Neural progenitor cell (in vitro differentiated cells): ENCODE data around the gene TEKT1. TPM values are rescaled to one million over a fixed set of nuclear protein-coding genes. Genes with fewer than 3 reads are reported as not detected.

Experiments used
- DNase-seq: peaks from one replicate; pipeline ENCODE4 v3.0.0-alpha.2; 2016; ENCODE audit warnings: low spot score
- H2AFZ ChIP-seq: fragments of 200-600 bp; sonication (generic); replicated peaks from 2 replicates; pipeline ENCODE4 v1.6.1; 2016; ENCODE audit warnings: antibody characterized with exemption
- H3F3A ChIP-seq: fragments of 200-600 bp; sonication (generic); 2 replicates; pipeline ENCODE4 v1.6.1; 2016; ENCODE audit warnings: antibody characterized with exemption, low read depth
- H3K27ac ChIP-seq: fragments of 200-600 bp; sonication (generic); 2 replicates; pipeline ENCODE4 v1.5.1; 2016; ENCODE audit warnings: mild to moderate bottlenecking
- H3K27me3 ChIP-seq: fragments of 200-600 bp; sonication (generic); 2 replicates; pipeline ENCODE4 v1.6.1; 2016; ENCODE audit warnings: mild to moderate bottlenecking, moderate library complexity
- H3K36me3 ChIP-seq: fragments of 200-600 bp; sonication (generic); 2 replicates; pipeline ENCODE4 v1.5.1; 2016
- H3K4me1 ChIP-seq: fragments of 200-600 bp; sonication (generic); 2 replicates; pipeline ENCODE4 v1.6.1; 2016; ENCODE audit warnings: mixed run types
- H3K4me2 ChIP-seq: fragments of 200-600 bp; sonication (generic); 2 replicates; pipeline ENCODE4 v1.6.1; 2016
- H3K4me3 ChIP-seq: fragments of 200-600 bp; sonication (generic); 2 replicates; pipeline ENCODE4 v1.5.1; 2016
- H3K79me2 ChIP-seq: fragments of 200-600 bp; sonication (generic); 2 replicates; pipeline ENCODE4 v1.6.1; 2016; ENCODE audit warnings: low read depth
- H3K9ac ChIP-seq: fragments of 200-600 bp; sonication (generic); 2 replicates; pipeline ENCODE4 v1.6.1; 2016
- H3K9me3 ChIP-seq: fragments of 200-600 bp; sonication (generic); 2 replicates; pipeline ENCODE4 v1.5.1; 2016; ENCODE audit warnings: low read depth
- H4K20me1 ChIP-seq: fragments of 200-600 bp; sonication (generic); 2 replicates; pipeline ENCODE4 v1.6.1; 2016; ENCODE audit warnings: low read depth
- H3K27ac Mint-ChIP-seq: 3 replicates; pipeline ENCODE4 v1.8.0; 2021; ENCODE audit warnings: mixed read lengths
- H3K27me3 Mint-ChIP-seq: 2 replicates; pipeline ENCODE4 v1.8.0; 2022; ENCODE audit warnings: low read depth, mild to moderate bottlenecking, inconsistent platforms, moderate library complexity, mixed read lengths; ENCODE audit not compliant: insufficient read depth
- H3K36me3 Mint-ChIP-seq: 3 replicates; pipeline ENCODE4 v1.8.0; 2021; ENCODE audit warnings: mixed read lengths
- H3K4me1 Mint-ChIP-seq: 3 replicates; pipeline ENCODE4 v1.8.0; 2021; ENCODE audit warnings: mixed read lengths
- H3K4me3 Mint-ChIP-seq: 3 replicates; pipeline ENCODE4 v1.8.0; 2021; ENCODE audit warnings: mild to moderate bottlenecking, moderate library complexity, mixed read lengths
- H3K9me3 Mint-ChIP-seq: 3 replicates; pipeline ENCODE4 v1.8.0; 2020; ENCODE audit warnings: mixed read lengths
- EZH2 ChIP-seq: fragments of 200-600 bp; sonication (generic); IDR thresholded peaks from 2 replicates; pipeline ENCODE4 v1.6.1; 2017; ENCODE audit warnings: antibody characterized with exemption, mild to moderate bottlenecking, moderate library complexity
- EZH2phosphoT487 ChIP-seq: fragments of 200-600 bp; sonication (generic); IDR thresholded peaks from 2 replicates; pipeline ENCODE4 v1.6.1; 2017; ENCODE audit warnings: antibody characterized with exemption
- total RNA-seq: library from RNA; depleted of rRNA; stranded (reverse); fragments of >200 nt; gene quantifications from 2 replicates; pipeline ENCODE4 v1.2.3, GENCODE V29; 2015; ENCODE audit warnings: low replicate concordance
- TF ChIP-seq, protein P1 (sequence below): fragments of 200-600 bp; sonication (generic); IDR thresholded peaks from 2 replicates; pipeline ENCODE4 v1.5.1; 2017; ENCODE audit warnings: antibody characterized with exemption, mild to moderate bottlenecking

Gene TEKT1
- total RNA-seq, 1 donor from 2014 or later: not detected

DNA sequence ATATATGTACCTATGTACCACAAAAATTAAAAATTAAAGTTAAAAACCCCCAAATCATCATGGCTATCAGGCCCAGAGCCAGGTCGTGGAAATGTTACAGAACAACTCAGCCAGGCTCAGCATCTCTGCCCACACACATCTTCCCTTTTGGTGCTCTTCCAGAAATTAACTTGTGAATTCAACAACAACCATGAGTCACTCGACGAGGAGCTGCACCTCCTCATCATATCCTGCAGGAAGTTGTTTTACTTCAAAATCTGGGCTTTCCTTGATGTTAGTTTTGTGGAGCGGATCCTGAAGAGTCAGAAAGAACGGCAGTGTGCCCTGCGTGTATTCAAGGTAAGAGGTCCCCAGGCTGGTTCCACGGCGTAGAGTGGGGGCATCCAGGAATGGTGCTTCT, 44.9 kb downstream of the TEKT1 start:
- DNase-seq: no peak
- no peak overlapping the region for H3K9ac ChIP-seq
- H3K4me2 ChIP-seq: no peak overlapping the region

DNA sequence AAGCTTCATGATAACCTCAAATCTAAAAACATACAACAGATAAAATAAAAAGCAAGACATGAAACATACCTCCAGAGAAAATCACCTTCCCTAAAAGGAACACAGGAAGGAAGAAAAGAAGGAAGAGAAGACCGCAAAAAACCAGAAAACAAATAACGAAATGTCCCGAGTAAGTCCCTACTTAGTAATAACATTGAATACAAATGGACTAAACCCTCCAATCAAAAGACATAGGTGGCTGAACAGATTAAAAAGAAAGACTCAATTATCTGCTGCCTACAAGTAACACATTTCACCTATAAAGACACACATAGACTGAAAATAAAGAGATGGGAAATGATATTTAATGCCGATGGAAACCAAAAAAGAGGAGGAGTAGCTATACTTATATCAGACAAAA, 49.3 kb downstream of the TEKT1 start:
- H3K27me3 Mint-ChIP-seq: peaks cover 11% of the 10 kb centered on the region

More for the DNA sequence above, 44.9 kb downstream of the TEKT1 start:
- Histone ChIP-seq H2AFZ (no peak overlapping the region), H4K20me1 (no peaks in the 10 kb centered on the region), H3K79me2 (no peaks in the 10 kb centered on the region), H3K9me3 (no peaks in the 10 kb centered on the region), H3F3A (no peaks in the 10 kb centered on the region), H3K4me1 (no peaks in the 10 kb centered on the region), H3K36me3 (no peaks in the 10 kb centered on the region), H3K27me3 (peaks cover 79% of the 10 kb centered on the region), H3K4me3 (no peak overlapping the region), H3K27ac (no peak overlapping the region)
- Mint-ChIP-seq H3K36me3 (no peaks in the 10 kb centered on the region), H3K27me3 (no peaks in the 10 kb centered on the region), H3K9me3 (peaks cover 6% of the 10 kb centered on the region), H3K4me1 (no peaks in the 10 kb centered on the region), H3K4me3 (no peak overlapping the region), H3K27ac (no peak overlapping the region)
- TF ChIP-seq EZH2phosphoT487 (no peak), EZH2 (no peak)
- TF ChIP-seq, protein P1, sequence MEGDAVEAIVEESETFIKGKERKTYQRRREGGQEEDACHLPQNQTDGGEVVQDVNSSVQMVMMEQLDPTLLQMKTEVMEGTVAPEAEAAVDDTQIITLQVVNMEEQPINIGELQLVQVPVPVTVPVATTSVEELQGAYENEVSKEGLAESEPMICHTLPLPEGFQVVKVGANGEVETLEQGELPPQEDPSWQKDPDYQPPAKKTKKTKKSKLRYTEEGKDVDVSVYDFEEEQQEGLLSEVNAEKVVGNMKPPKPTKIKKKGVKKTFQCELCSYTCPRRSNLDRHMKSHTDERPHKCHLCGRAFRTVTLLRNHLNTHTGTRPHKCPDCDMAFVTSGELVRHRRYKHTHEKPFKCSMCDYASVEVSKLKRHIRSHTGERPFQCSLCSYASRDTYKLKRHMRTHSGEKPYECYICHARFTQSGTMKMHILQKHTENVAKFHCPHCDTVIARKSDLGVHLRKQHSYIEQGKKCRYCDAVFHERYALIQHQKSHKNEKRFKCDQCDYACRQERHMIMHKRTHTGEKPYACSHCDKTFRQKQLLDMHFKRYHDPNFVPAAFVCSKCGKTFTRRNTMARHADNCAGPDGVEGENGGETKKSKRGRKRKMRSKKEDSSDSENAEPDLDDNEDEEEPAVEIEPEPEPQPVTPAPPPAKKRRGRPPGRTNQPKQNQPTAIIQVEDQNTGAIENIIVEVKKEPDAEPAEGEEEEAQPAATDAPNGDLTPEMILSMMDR: no peak

DNA sequence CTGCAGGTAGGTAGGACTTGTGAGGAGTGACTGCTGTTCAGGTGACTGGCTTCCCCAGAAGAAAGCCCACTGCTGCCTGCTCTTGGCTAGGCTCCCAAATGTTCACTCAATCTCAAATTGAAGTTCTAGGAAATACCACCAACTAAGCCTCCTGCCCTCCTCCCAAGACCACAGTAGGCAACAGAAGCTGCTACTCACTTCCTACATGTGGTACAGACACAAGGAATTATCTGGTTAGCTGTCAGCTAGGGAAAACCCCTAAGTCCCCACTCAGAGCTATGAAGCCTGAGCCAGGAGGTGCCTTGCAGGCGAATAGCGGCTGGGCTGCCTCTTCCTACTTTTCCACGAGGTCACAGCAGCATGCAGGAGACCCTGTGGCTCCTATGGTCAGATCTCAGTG, 50.6 kb downstream of the TEKT1 start:
- Histone ChIP-seq H4K20me1 (no peaks in the 10 kb centered on the region), H3K4me3 (no peak overlapping the region), H2AFZ (no peak overlapping the region), H3K36me3 (no peaks in the 10 kb centered on the region), H3F3A (no peaks in the 10 kb centered on the region), H3K79me2 (no peaks in the 10 kb centered on the region), H3K4me2 (no peak overlapping the region), H3K4me1 (no peaks in the 10 kb centered on the region), H3K27ac (no peak overlapping the region), H3K9ac (no peak overlapping the region), H3K27me3 (peaks cover 81% of the 10 kb centered on the region), H3K9me3 (no peaks in the 10 kb centered on the region)
- DNase-seq: no peak
- H3K4me1 Mint-ChIP-seq: peaks cover 3% of the 10 kb centered on the region
- no peak overlapping the region for H3K4me3 Mint-ChIP-seq
- H3K9me3 Mint-ChIP-seq: peaks cover 10% of the 10 kb centered on the region
- peaks cover 19% of the 10 kb centered on the region for H3K27me3 Mint-ChIP-seq
- no peaks in the 10 kb centered on the region for H3K36me3 Mint-ChIP-seq
- H3K27ac Mint-ChIP-seq: no peak overlapping the region
- no peak for TF ChIP-seq EZH2phosphoT487
- TF ChIP-seq, protein P1: no peak
- no peak for TF ChIP-seq EZH2

More for the DNA sequence above, 49.3 kb downstream of the TEKT1 start:
- Histone ChIP-seq H4K20me1 (no peaks in the 10 kb centered on the region), H3K9me3 (no peaks in the 10 kb centered on the region), H3K4me1 (no peaks in the 10 kb centered on the region), H3K27me3 (peaks cover 77% of the 10 kb centered on the region), H2AFZ (no peak overlapping the region), H3F3A (no peaks in the 10 kb centered on the region), H3K4me2 (no peak overlapping the region), H3K36me3 (no peaks in the 10 kb centered on the region), H3K9ac (no peak overlapping the region), H3K4me3 (no peak overlapping the region), H3K27ac (no peak overlapping the region), H3K79me2 (no peaks in the 10 kb centered on the region)
- H3K4me1 Mint-ChIP-seq: no peaks in the 10 kb centered on the region
- H3K36me3 Mint-ChIP-seq: no peaks in the 10 kb centered on the region
- TF ChIP-seq EZH2phosphoT487 (no peak), EZH2 (no peak)
- peaks cover 10% of the 10 kb centered on the region for H3K9me3 Mint-ChIP-seq
- DNase-seq: no peak
- H3K4me3 Mint-ChIP-seq: no peak overlapping the region
- no peak overlapping the region for H3K27ac Mint-ChIP-seq

DNA sequence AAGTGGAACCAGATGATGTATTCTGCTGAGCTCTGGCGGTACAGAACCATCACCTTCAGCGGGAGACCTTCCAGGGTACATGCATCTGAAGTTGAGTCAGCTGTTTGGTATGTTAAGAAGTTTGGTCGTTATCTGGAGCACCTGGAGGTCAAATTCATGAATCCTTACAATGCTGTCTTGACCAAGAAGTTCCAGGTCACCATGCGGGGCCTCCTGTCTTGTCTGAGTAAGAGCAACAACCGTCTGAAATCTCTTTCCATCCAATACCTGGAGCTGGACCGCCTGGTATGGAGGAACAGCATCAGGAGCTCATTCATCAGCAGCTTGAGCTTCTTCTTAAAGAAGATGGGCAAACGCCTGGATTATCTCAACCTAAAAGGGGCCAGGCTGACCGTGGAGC, 51.5 kb downstream of the TEKT1 start:
- Mint-ChIP-seq H3K27ac (no peak overlapping the region), H3K36me3 (no peaks in the 10 kb centered on the region), H3K27me3 (peaks cover 24% of the 10 kb centered on the region), H3K4me3 (no peak overlapping the region), H3K4me1 (peaks cover 3% of the 10 kb centered on the region), H3K9me3 (peaks cover 7% of the 10 kb centered on the region)
- Histone ChIP-seq H3K36me3 (no peaks in the 10 kb centered on the region), H2AFZ (no peak overlapping the region), H3K4me1 (no peaks in the 10 kb centered on the region), H3K27me3 (peaks cover 82% of the 10 kb centered on the region), H3F3A (no peaks in the 10 kb centered on the region), H3K4me3 (no peak overlapping the region), H3K9me3 (no peaks in the 10 kb centered on the region), H3K27ac (no peak overlapping the region), H3K4me2 (no peak overlapping the region), H3K79me2 (no peaks in the 10 kb centered on the region), H4K20me1 (no peaks in the 10 kb centered on the region), H3K9ac (no peak overlapping the region)
- DNase-seq: no peak
- TF ChIP-seq, protein P1: no peak
- TF ChIP-seq EZH2: no peak
- no peak for TF ChIP-seq EZH2phosphoT487
